Neural cell (in vitro differentiated cells): ENCODE data around the gene CES2. TPM values are rescaled to one million over a fixed set of nuclear protein-coding genes. Genes with fewer than 3 reads are reported as not detected.

ENCODE experiments used
- H2AFZ ChIP-seq: fragments of 200-600, 300-800 bp; sonication (generic), shearing (Covaris generic); 2 replicates; pipeline ENCODE4 v1.6.0; 2014; ENCODE audit warnings: low read depth, mild to moderate bottlenecking, antibody characterized with exemption, low read length, moderate library complexity
- H3F3A ChIP-seq: fragments of 200-600 bp; shearing (Covaris generic); 2 replicates; pipeline ENCODE4 v1.6.1; 2016; ENCODE audit warnings: mild to moderate bottlenecking, moderate library complexity, mixed read lengths, antibody characterized with exemption, low read length; ENCODE audit not compliant: insufficient read depth, poor library complexity, severe bottlenecking
- H3K27ac ChIP-seq: fragments of 200-600, 300-800 bp; sonication (generic), shearing (Covaris generic); 2 replicates; pipeline ENCODE4 v1.5.1; 2014; ENCODE audit warnings: mild to moderate bottlenecking, low read length, moderate library complexity
- H3K27me3 ChIP-seq: fragments of 300-800, 200-600 bp; sonication (generic), shearing (Covaris generic); 2 replicates; pipeline ENCODE4 v1.6.0; 2014; ENCODE audit warnings: mild to moderate bottlenecking, low read depth, low read length, moderate library complexity; ENCODE audit not compliant: insufficient read depth
- H3K36me3 ChIP-seq: fragments of 300-800, 200-600 bp; sonication (generic), shearing (Covaris generic); 2 replicates; pipeline ENCODE4 v1.5.1; 2014; ENCODE audit warnings: mild to moderate bottlenecking, antibody characterized with exemption, low read length, moderate library complexity; ENCODE audit not compliant: insufficient read depth
- H3K4me2 ChIP-seq: fragments of 300-800, 200-600 bp; sonication (generic), shearing (Covaris generic); 2 replicates; pipeline ENCODE4 v1.6.0; 2014; ENCODE audit warnings: mild to moderate bottlenecking, low read length
- H3K4me3 ChIP-seq: fragments of 300-800, 200-600 bp; sonication (generic), shearing (Covaris generic); 2 replicates; pipeline ENCODE4 v1.5.1; 2014; ENCODE audit warnings: mild to moderate bottlenecking, low read length, moderate library complexity
- H3K79me2 ChIP-seq: fragments of 200-600 bp; shearing (Covaris generic); replicated peaks from 2 replicates; pipeline ENCODE4 v1.6.0; 2014; ENCODE audit warnings: mild to moderate bottlenecking, low read length, moderate library complexity; ENCODE audit not compliant: insufficient read depth
- H3K9ac ChIP-seq: fragments of 300-800, 200-600 bp; sonication (generic), shearing (Covaris generic); 2 replicates; pipeline ENCODE4 v1.6.1; 2016; ENCODE audit warnings: mild to moderate bottlenecking, low read length, mixed read lengths
- H3K9me2 ChIP-seq: fragments of 200-600 bp; shearing (Covaris generic); 2 replicates; pipeline ENCODE4 v1.6.1; 2016; ENCODE audit warnings: mild to moderate bottlenecking, low read length, mixed read lengths; ENCODE audit not compliant: insufficient read depth
- H3K9me3 ChIP-seq: fragments of 200-600, 300-800 bp; sonication (generic), shearing (Covaris generic); 2 replicates; pipeline ENCODE4 v1.6.1; 2016; ENCODE audit warnings: mild to moderate bottlenecking, mixed run types, low read length, moderate library complexity, mixed read lengths
- H4K20me1 ChIP-seq: fragments of 200-600 bp; shearing (Covaris generic); 2 replicates; pipeline ENCODE4 v1.6.1; 2016; ENCODE audit warnings: mild to moderate bottlenecking, mixed run types; ENCODE audit not compliant: insufficient read depth
- EP300 ChIP-seq: fragments of 450-650 bp; conservative IDR thresholded peaks from 2 replicates; pipeline ENCODE4 v1.6.1; 2014; ENCODE audit warnings: antibody characterized with exemption, mild to moderate bottlenecking, moderate library complexity; ENCODE audit not compliant: poor library complexity, severe bottlenecking
- EZH2 ChIP-seq: fragments of 200-600, 300-800 bp; shearing (Covaris generic), sonication (generic); IDR thresholded peaks from 2 replicates; pipeline ENCODE4 v1.6.1; 2014; ENCODE audit warnings: antibody characterized with exemption, low read length, borderline replicate concordance, mild to moderate bottlenecking; ENCODE audit not compliant: insufficient read depth, poor library complexity, severe bottlenecking
- MXI1 ChIP-seq: fragments of 450-650 bp; conservative IDR thresholded peaks from 2 replicates; pipeline ENCODE4 v1.6.1; 2014; ENCODE audit warnings: antibody characterized with exemption, mild to moderate bottlenecking; ENCODE audit not compliant: poor library complexity, severe bottlenecking
- POLR2AphosphoS5 ChIP-seq: IDR thresholded peaks from 2 replicates; pipeline ENCODE4 v1.6.1; 2012
- RAD21 ChIP-seq: fragments of 450-650 bp; conservative IDR thresholded peaks from 2 replicates; pipeline ENCODE4 v1.6.1; 2014; ENCODE audit warnings: antibody characterized with exemption, mild to moderate bottlenecking, moderate library complexity
- SMC3 ChIP-seq: fragments of 450-650 bp; conservative IDR thresholded peaks from 2 replicates; pipeline ENCODE4 v1.6.1; 2014; ENCODE audit warnings: antibody characterized with exemption, mild to moderate bottlenecking, moderate library complexity; ENCODE audit not compliant: poor library complexity
- TAF1 ChIP-seq: IDR thresholded peaks from 2 replicates; pipeline ENCODE4 v1.6.1; 2012; ENCODE audit warnings: low read depth
- polyA plus RNA-seq: library from polyadenylated mRNA; depleted of rRNA; stranded (reverse); fragments of >200 nt; gene quantifications from 2 replicates; pipeline ENCODE4 v1.2.3, GENCODE V29; 2014
- TF ChIP-seq, protein P1 (sequence below): IDR thresholded peaks from 2 replicates; pipeline ENCODE4 v1.6.1; 2012; ENCODE audit warnings: borderline replicate concordance
- TF ChIP-seq, protein P2 (sequence below): fragments of 450-650 bp; IDR thresholded peaks from 2 replicates; pipeline ENCODE4 v1.5.1; 2014; ENCODE audit warnings: antibody characterized with exemption, mild to moderate bottlenecking, moderate library complexity; ENCODE audit not compliant: poor library complexity, severe bottlenecking

CES2 gene
- polyA plus RNA-seq, 1 donor from 2014 or later: 22.9 TPM

DNA sequence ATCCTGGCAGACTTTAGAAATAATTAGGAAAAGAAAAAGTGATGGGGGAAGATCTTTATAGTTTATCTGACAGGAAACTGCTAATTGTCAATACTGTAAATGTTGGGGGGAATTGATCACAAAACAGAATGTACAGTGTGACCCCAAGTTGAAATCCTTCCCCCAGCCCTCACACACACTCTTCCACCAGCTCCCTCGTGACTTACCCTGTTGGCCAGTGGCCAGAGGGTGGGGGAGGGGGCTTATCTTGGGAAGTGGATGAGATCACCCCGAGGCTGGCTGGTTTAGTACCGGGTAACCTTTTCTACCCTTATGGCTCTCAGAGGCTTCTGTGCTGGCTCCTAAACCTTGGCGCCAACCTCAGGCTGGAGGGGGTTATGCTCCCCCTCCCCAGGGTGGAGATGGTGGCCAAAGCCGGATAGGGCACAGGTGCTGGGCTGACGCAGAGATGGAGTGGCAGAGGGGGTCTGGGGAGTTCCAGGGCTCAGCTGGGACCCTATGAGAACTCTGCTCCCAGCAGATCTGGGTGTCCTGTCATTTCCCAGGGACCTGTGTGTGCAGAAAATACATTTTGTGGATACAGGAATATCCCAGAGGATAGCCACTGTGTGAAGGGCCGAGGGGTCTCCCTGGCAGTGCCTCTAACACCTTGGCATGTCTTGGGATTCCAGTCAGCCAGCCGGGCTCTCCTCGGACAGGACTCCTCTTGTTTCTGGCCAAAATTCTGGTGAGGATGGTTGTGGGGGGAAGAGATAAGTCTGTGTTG lies 35.2 kb upstream of the CES2 start:
- no peak overlapping the region for H3K4me3 ChIP-seq
- H3K9ac ChIP-seq: no peak overlapping the region
- H3K27me3 ChIP-seq: no peaks in the 10 kb centered on the region
- H3K9me3 ChIP-seq: no peaks in the 10 kb centered on the region
- H2AFZ ChIP-seq: no peak overlapping the region
- no peaks in the 10 kb centered on the region for H3K9me2 ChIP-seq
- no peaks in the 10 kb centered on the region for H3K79me2 ChIP-seq
- no peak overlapping the region for H3K4me2 ChIP-seq
- no peak overlapping the region for H3K27ac ChIP-seq
- TF ChIP-seq MXI1 (no peak), TAF1 (no peak), EP300 (no peak), POLR2AphosphoS5 (no peak), RAD21 (no peak), EZH2 (no peak), SMC3 (no peak)
- TF ChIP-seq, protein P1, sequence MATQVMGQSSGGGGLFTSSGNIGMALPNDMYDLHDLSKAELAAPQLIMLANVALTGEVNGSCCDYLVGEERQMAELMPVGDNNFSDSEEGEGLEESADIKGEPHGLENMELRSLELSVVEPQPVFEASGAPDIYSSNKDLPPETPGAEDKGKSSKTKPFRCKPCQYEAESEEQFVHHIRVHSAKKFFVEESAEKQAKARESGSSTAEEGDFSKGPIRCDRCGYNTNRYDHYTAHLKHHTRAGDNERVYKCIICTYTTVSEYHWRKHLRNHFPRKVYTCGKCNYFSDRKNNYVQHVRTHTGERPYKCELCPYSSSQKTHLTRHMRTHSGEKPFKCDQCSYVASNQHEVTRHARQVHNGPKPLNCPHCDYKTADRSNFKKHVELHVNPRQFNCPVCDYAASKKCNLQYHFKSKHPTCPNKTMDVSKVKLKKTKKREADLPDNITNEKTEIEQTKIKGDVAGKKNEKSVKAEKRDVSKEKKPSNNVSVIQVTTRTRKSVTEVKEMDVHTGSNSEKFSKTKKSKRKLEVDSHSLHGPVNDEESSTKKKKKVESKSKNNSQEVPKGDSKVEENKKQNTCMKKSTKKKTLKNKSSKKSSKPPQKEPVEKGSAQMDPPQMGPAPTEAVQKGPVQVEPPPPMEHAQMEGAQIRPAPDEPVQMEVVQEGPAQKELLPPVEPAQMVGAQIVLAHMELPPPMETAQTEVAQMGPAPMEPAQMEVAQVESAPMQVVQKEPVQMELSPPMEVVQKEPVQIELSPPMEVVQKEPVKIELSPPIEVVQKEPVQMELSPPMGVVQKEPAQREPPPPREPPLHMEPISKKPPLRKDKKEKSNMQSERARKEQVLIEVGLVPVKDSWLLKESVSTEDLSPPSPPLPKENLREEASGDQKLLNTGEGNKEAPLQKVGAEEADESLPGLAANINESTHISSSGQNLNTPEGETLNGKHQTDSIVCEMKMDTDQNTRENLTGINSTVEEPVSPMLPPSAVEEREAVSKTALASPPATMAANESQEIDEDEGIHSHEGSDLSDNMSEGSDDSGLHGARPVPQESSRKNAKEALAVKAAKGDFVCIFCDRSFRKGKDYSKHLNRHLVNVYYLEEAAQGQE: no peak
- TF ChIP-seq, protein P2, sequence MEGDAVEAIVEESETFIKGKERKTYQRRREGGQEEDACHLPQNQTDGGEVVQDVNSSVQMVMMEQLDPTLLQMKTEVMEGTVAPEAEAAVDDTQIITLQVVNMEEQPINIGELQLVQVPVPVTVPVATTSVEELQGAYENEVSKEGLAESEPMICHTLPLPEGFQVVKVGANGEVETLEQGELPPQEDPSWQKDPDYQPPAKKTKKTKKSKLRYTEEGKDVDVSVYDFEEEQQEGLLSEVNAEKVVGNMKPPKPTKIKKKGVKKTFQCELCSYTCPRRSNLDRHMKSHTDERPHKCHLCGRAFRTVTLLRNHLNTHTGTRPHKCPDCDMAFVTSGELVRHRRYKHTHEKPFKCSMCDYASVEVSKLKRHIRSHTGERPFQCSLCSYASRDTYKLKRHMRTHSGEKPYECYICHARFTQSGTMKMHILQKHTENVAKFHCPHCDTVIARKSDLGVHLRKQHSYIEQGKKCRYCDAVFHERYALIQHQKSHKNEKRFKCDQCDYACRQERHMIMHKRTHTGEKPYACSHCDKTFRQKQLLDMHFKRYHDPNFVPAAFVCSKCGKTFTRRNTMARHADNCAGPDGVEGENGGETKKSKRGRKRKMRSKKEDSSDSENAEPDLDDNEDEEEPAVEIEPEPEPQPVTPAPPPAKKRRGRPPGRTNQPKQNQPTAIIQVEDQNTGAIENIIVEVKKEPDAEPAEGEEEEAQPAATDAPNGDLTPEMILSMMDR: no peak
- H3K36me3 ChIP-seq: no peaks in the 10 kb centered on the region
- H3F3A ChIP-seq: no peaks in the 10 kb centered on the region
- H4K20me1 ChIP-seq: no peaks in the 10 kb centered on the region

GRCh38 chr16:66900721-66901441 lies 34.4 kb upstream of the CES2 start:
- no peak for TF ChIP-seq RAD21
- TF ChIP-seq TAF1: no peak
- TF ChIP-seq, protein P1: no peak
- Histone ChIP-seq H3K9me2 (no peaks in the 10 kb centered on the region), H3K9ac (no peak overlapping the region), H3K9me3 (no peaks in the 10 kb centered on the region), H3K4me3 (no peak overlapping the region), H3F3A (no peaks in the 10 kb centered on the region), H3K27ac (no peak overlapping the region), H3K79me2 (no peaks in the 10 kb centered on the region), H2AFZ (no peak overlapping the region), H3K27me3 (no peaks in the 10 kb centered on the region), H3K36me3 (no peaks in the 10 kb centered on the region), H3K4me2 (no peak overlapping the region), H4K20me1 (no peaks in the 10 kb centered on the region)
